HG02885 (cell line): ENCODE measurements around the gene PARD3.

Source experiments
- ATAC-seq: cut with Tn5 transposase; IDR thresholded peaks from one replicate; pipeline ENCODE4 v1.9.1; 2021; ENCODE audit warnings: mild to moderate bottlenecking; ENCODE audit not compliant: unreplicated experiment, poor library complexity

PARD3 gene

DNA sequence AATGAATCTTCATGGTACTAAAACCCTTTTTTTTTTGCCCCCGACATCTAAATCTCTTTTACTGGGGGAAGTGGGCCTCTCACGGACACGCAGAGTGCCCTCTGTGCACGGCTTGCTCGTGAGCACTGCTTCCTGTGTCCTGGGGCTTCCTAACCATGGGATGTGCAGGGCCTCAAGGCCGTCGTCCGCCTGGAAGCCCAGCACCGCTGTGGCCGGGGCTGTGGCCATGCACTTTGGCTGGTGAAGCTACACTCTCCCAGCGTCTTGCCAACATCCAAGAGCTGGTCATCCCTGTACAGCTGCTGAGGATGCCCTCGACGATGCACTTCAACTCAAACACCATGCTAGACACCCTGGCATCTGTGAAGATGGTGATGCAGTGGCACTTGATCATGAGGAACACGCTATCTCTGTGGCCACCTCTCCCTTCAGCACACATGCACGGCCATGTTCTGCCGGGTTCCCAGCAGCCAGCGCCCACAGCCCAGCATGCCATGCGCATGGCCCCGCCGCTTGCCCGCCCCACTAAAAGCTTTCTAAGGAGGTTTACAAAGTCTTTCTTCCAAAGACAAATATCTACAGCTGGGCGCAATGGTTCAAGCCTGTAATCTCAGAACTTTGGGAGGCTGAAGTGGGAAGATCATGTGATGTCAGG lies 326.5 kb downstream of the PARD3 start:
- no peak for ATAC-seq

DNA sequence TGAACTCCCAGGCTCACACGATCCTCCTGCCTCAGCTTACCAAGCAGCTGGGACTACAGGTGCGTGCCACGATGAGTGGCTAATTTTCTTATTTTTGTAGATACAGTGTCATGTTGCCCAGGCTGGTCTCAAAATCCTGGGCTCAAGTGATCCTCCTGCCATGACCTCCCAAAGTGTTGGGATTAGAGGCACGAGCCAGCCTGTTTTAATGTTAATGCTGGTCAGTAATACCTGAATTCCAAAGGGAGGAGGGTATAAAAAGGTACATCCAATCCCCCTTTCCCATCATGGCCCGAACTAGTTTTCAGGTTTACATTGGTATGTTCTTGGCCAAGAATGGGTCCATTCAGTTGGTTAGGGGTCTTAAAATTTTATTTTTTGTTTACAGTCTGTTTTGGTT lies 329.1 kb downstream of the PARD3 start:
- ATAC-seq = no peak

DNA sequence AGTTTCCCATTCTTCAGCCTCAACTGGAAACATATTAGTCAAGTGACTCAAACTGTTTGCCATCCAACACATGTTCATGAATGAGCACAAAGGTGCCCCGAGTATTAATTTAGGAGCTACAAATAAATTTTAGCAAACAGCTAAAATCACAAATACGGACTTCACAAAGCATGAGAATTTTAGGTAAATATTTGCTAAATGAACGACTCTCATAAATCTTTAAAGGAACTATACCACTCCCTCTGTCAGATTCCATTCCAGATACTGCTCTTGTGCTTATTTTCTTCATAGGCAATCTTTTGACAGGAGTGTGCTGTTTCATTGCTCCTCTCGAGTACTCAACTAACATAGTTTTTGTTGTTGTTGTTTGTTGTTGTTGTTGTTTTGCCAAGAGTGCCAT lies 330.9 kb downstream of the PARD3 start:
- no peak for ATAC-seq

DNA sequence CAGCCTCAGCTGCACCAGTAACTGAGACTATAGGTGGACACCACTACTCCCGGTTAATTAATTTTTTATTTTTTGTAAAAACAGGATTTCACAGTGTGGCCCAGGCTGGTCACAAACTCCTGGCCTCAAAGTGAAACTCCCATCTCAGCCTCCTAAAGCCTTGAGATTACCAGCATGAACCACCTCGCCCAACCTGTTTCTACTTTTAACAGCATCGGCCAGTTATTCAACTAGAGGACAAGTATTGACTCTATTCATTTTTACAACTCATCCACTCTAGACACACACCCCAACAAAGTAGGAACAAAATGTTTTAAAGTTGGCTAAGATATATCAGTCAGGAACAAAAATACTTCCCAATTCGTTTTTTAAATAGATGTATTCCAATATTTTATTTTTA lies 334.8 kb downstream of the PARD3 start:
- ATAC-seq = no peak

DNA sequence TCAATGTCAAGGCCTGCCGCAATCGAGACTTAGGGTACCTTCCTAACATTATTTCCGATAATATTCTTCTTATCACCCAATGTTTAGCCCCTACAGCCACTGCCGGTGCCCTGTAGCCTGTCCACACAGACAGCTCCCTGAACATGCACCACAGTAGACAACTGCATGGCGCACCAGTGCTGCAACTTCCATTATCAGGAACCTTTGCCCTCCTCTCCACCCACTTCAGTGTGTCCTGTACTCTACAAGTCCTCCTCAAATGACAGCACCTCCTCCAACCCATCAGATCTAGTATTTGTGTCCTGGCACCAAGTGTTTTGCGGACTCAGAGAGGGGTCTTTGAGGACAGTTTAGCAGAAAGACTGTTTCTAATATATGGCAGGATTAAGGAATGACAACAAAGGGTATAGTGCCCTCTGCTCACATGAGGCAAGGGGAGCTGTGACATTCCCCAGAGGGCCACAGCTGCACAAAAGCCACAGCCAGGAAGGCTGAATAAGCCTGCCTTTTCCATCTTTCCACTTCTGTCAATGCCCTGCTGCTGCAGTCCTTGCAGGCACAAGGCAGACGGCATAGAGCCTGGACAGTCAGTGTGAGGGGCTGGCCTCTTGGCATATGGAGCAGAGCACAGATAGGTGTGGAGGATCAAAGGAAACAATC lies 335.4 kb downstream of the PARD3 start:
- ATAC-seq = no peak

DNA sequence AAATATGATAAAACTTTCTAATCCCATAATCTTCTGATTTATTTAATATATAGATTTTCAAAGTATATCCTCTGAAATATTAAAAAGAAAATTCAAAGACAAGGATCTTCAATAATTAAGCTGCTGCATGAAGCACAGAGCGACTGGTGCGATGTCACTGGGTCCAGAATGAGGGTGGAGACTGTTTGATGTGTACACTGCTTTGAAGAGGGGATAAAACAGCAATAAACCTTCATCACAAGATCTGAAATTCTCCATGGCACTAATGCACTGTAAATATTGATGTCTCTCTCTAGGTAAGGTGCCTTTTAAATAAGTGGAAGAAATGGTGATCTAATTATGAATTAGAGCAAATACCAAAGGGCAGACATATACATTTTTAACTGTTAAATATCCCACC lies 337.8 kb downstream of the PARD3 start:
- ATAC-seq = no peak

DNA sequence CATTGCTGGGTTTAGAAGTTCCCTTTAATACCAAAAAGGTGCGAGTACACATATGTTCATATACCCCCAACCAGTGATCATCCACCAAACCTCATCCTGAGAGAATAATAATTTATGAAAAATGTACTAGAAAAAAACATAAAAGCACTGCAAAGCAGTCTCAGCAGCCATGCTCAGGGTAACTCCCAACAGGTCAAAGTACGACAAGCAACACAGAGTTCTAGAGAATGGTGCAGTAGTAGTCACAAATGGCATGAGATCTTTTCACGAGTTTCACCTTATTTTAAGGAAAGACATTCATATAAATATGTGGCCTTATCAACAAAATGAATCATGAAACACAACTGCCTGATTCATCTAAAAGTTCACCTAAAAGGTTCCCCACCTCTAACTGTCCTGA lies 338.5 kb downstream of the PARD3 start:
- ATAC-seq = no peak

DNA sequence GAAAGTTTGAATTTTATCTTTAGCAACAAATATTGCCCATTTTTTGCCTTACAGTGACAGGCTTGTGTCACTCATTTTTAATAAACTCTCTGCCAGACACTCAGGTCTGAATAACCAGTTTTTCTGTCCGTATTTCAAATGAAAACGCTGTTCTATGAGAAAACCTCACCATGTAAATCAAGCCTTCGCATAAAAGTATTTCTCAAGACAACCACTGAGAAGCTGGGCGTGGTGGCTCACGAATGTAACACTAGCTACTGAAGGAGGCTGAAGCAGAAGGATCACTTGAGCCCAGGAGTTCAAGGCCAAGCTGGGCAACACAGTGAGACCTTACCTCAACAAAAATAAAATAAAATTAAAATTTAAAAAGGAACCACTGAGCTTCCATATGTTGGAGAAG lies 339.3 kb downstream of the PARD3 start:
- ATAC-seq = no peak

DNA sequence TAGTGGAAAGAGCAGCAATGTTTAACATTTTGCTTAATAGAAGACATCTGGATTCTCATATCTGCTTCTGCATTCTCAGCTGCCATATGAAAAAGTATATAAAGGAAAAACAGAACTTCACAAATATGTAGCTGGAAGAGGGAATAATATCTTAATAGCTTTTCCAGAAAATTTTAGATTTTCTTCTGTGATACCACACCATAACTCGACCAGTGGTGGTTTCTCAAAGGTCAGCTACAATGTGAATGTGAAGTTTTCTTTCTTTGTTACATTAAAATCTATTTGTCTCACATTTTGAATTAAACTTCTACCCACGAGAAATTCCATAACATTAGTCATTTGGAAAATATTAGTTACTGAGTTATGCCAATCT lies 339.8 kb downstream of the PARD3 start:
- ATAC-seq = no peak

DNA sequence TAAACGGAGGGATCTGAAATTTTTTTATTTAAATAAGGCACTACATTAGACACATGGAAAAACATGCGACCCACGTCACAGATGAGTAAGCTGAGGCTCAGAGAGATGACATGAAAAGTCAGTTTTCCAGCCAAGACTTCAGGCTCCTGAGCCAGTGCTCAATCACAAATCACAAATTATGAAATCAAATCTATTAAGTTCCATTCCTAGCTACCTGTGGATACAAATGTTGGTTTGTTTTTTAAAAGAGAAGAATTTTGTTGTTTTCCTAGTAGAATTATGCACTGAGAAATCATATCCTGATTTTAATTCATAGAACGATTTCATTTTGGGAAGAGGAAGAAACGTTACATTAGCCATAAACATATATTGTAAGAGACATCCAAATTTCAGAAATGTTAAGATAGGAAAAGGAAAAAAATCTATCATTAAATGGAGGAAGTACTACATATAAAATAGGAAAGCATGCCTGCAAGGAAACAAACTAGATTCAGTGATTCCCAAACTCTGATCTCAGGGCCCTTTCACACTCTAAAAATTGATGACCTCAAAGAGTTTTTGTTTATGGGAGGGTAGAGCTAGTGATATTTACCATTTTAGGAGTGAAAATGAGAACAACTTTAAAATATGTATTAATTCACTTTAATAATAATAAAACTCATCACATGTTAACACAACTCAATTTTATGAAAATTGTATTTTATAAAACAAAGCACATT lies 340.4 kb downstream of the PARD3 start:
- no peak for ATAC-seq

DNA sequence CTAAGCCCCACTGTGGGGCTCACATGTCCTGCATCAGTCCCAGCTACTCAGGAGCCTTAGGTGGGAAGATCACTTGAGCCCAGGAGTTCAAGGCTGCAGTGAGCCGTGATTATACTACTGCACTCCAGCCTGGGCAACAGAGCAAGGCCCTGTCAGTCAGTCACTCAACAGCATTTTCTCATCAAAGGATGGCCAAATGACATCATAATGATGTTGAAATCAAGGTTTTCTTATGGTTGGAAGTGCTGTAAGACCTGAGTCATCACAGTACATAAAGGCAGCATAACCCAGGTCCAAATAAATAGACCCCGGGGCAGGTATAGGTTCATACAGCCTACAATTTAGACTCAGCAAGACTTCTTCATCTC lies 341.1 kb downstream of the PARD3 start:
- ATAC-seq = no peak

DNA sequence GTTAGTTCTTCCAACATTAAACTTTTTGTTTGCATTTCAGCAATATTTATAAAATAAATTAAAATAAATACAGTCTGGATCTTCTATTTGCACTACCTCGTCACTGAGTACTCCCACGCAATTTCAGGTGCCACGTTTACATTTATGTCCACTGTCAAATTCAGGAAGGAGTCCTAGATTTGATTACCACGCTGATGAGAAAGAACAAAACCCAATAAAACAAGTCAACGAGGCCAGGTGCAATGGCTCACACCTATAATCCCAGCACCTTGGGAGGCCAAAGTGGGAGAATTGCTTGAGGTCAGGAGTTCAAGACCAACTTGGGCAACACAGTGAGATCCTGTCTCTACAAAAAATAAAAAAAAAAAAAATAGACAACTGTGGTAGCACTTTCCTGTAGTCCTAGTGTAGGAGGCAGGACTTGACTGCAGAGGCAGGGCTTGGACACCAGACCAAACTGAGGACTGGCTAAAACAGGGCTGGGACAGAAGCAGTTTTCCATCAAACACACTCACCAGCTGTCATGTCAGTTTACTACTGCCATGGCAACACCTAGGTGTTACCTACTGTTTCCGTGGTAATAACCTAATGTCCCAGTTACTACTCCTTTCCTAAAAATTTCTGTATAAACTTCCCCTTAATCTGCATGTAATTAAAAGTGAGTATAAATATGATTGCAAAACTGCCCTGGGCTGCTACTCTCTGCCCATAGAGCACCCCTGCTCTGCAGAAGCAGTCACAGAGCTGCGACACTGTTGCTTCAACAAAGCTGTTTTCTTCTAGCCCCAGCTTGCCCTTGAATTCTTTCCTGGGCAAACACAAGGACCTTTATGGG lies 341.7 kb downstream of the PARD3 start:
- ATAC-seq = no peak

DNA sequence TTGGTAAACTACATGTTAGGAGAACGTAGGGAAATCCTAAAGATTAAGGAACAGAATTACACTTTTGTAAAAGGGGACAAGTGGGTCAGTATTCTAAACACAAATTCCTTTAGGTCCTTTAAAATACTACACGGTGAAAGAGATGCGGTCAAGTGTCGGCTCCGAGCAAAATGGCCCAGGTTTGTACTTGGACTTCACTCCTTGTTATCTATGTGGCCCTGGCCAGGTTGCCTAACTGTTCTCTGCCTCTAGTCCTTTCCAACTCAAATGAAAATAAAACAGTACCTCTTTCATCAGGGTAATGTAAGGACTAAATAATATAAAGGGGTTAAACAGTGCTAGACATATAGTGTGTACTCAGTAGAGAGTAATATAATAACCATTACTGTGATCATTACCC lies 344.8 kb downstream of the PARD3 start:
- ATAC-seq = no peak

DNA sequence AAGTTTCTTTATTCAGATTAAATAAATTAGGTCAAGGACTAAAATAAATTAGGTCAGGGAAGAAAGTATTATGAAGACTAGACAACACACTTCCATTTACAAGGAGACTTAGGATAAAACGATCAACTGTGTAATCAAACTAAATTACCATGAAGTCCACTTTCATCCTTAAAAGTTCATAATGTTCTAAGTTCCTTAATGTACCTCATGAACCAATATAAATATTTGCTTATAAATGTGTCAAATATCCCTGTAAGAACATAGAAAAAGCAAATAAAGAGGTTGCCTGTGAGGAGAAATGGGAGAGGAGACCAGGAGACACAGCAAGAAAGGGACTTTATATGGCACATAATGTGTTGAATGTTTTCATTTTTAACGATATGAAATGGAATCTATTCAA lies 345.6 kb downstream of the PARD3 start:
- no peak for ATAC-seq

DNA sequence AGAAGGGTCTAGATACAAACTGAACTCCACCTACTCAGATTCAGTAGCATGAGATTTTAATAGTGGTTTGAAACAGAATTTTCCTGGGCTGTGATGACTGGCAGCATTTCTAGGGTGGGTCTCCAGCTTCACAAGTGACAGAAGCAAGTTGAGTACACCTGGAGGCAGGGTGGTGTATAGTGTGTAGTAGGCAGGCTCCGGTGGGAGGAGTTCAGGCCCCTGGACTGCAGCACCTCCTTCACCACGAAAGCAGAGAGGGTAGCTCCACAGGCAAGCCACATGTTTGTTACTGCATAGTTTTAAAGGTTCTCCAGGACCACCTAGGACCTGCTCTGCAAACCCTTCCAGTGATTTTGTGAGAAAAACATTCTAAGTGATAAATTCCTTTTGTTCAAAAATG lies 347.2 kb downstream of the PARD3 start:
- no peak for ATAC-seq

DNA sequence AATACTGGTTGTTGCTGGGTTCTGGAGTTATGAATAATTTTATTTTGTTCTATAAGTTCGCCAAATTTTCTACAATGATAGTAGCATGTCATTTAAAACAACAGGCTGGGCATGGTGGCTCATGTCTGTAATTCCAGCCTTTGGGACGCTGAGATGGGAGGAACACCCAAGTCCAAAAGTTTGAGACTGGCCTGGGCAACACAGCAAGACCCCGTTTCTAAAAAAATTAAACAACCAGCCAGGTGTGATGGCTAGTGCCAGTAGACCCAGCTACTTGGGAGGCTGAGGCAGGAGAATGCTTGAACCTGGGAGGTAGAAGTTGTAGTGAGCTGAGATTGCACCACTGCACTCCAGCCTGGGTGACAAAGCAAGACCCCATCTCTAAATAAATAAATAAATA lies 347.7 kb downstream of the PARD3 start:
- ATAC-seq = no peak

DNA sequence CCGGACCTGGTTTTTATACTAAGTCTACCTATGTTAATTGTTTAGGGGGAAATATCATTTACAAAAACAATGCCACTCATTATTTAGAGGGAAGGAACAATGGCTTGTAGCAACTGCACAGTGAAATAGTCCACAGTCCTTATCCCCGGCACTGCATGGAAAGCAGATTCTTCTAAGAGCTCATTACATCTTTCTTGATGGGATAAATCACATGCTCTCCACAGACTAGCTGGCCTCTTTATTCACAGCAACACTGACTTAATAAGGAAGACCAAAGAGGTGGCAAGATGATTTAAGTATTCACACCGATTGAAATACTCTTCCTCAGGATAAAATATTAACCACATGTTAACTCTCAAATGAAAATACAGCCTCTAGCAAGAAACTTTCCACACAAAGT lies 349.4 kb downstream of the PARD3 start:
- ATAC-seq = no peak

DNA sequence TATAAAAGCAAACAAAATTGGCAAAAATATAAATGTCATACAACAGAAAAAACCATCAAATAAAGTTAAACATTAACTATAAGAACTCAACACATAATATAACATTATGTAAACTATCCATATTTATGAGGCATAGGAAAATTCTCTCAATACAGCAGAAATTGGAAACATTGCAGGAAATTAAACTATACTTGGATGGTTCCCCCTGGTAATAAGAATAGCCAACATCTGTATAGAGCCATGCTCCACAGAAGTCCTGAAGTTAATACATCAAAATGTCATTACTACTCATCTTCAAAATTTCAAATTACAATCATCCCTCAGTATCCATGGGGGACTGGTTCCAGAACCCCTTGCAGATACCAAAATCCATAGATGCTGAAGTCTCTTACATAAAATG lies 350.5 kb downstream of the PARD3 start:
- ATAC-seq = no peak

DNA sequence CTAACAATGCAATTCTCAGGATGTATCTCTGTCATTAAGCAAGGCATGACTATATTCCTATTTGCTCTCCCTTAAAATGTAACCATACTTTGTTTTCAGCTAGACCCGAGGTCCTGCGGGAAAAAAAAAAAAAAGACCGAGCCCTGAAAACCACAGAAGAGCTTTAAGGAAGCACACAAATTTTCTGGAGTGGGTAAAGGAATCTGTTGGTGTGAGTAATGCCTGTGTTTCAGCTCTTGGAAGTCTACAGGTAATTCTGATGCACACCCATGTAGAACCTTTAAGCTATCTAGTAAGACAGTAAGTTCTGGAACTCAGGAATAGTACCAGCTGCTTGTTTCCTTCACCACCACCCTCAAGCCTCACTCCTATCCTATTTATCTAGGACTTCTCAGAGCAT lies 351.1 kb downstream of the PARD3 start:
- ATAC-seq = no peak

DNA sequence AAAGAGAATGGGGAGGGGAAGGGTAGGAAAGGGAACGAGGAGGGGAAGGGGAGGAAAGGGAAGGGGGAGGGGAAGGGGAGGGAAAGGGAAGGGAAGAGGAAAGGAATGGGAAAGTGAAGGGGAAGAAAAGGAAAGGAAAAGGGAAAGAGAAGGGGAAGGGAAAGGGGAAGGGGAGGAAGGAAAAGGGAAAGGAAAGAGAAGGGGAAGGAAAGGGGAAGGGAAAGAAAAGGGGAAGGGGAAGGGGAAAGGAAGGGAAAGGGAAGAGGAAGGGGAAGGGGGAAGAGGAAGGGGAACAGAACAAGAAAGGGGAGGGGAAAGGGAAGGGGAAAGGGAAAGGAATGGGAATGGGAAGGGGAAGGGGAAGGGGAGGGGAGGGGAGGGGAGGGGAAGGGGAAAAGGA lies 352.1 kb downstream of the PARD3 start:
- no peak for ATAC-seq

DNA sequence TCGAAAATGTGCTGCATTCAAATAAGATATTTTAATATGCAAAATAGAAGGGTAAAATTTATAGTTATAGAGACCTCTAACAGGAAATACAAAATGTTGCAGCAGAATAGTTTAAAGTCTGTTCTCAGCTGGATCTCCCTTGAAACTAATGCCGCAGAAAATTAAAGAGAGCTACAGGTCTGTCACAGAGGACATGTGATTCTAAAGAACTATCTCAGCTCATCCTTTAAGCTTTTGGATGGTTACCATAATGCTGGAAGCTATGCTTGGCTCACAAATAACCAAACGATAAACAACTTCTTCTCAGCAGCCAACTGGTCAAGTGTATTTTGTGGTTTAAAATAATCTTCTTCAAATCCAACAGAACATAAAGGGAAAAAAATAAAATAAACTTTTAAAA lies 353.0 kb downstream of the PARD3 start:
- no peak for ATAC-seq
